Measurements from ENCODE around the gene MLANA.

DNA sequence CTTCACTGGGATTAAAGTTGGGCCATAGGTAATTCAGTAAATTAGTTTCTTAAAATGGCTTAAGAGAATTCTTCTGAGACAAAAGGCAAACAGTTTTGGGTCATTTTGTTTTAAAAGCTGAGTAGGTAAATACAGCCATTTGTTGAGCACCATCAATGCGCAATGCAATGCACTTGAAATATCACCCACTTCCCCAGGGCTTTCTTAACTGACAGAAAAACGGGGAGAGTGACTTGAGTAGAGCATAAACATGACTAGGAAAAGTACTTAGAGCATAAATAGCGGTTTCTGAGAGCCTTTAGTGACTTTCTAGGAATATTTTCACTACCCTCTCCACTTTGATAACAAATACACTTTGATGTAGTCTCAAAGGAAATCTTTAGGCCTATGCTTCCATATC, 27.2 kb downstream of the MLANA start:
- TF ChIP-seq POLR2A (IDR thresholded peaks at IDR 0.05) (no peak), EP300 (IDR thresholded peaks at IDR 0.05) (no peak)

Measured in gastroesophageal sphincter (tissue), 2 donors.